Stimulated activated CD4-positive, alpha-beta T cell treated with anti-CD3 and anti-CD28 coated beads, TNF-alpha, amount 100 ng/mL, for 1 hour (primary cell): ENCODE measurements around the gene ADPRHL1.

Experiments used
- DNase-seq, 3 donors: peaks; one replicate each; pipeline ENCODE4 v3.0.0-alpha.2; 2020; ENCODE audit warnings: low read depth in 3 of 3, low spot score in 1 of 3

ADPRHL1 gene

DNA sequence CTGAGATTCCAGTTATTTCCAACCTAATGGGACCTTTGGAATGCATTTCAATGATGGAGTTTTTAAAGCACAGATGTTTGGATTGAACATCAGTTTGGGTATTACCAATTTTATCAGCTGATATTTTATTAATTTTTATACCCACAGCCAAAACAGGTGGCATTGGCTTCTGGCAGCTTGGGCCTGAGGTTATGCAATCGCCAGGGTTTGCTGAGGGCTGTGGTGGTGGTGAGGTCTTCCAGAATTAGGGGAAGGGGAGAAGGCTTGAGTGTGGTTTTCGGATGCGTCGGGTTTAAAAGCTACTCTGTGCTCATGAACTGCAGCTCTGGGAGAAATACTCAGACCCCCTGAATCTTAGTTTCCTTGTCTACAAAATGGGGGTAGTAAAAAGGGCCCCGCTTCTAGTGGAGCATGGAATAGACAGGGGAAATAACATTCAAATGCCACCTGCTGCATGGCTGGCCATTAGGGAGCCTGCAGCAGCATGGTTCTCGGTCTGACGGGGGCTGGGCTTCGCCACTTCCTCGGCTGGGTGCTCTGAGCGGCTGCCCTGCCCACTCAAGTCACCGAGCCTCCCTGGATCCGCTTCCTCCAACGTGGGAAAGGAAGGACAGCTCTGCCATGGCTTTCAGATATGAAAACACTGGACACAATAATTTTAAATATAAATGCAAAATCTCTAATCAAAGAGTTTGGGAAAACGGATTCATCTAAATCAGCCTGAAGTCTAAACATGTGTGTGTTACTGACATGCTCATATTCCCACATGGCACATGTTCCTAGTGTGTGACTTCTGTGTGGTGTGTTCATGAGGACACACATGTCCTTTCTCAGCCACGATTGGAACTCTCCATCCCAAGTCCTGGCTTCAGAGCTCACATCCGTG, 35.2 kb downstream of the ADPRHL1 start:
- no peak for DNase-seq

- DNase-seq = no peak
Measured at GRCh38 chr13:113417008-113417751, 36.1 kb downstream of the ADPRHL1 start.

GRCh38 chr13:113415825-113416224, 37.5 kb downstream of the ADPRHL1 start:
- DNase-seq = no peak

GRCh38 chr13:113415032-113415431, 38.3 kb downstream of the ADPRHL1 start:
- DNase-seq = no peak

- DNase-seq = no peak
Measured at GRCh38 chr13:113414335-113414734, 39.0 kb downstream of the ADPRHL1 start.

DNA sequence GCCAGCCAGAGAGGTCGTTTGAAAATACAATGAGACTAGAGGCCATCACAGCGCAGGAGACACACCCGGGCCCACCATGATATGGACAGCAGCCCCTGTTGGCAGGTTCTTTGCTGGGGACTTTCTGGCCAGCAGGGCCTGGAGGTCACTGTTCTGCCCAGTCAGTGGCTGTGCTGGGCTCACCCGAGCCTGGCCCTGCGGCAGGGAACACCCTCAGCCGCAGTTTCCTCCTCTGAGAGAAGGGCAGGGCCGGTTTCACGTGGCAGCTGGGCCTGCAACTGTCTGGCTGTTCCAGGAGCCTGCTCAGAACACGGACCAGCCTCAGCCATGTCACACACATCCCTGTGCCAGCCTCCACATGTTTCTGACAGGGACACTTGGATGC, 39.4 kb downstream of the ADPRHL1 start:
- no peak for DNase-seq

DNA sequence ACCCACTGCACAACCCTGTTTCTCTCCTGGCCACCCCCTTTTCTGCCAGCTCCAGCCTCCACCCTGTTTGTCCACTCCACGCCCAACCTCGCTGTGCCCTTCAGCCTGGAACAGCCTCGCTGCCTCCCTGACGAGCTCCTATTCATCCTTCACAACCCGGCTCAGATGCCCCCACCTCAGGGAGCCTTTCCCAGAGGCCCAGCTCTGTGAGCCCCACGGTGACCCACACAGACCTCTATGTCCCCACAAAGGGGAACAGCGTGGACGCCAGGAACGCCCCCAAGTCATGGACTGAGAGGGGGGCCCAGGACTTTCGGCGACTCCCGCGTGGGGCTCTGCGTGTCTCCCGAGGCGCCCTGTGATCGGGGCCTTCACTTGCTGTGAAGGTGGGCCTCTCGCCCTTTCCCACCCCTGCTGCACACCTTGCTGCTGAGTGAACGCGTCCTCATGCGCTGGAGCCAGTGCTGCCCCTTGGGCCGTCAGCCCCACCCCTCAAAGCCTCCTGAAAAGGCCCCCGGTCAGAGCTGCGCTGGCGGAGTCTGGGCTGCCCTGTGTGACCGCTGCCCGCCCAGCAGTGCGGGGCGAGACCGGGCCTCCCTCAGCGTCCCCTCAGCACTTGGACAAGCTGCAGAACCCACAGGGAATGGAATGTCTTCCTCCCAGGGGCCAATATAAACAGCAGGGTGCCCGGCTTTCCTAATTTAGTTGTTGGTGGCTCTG, 40.0 kb downstream of the ADPRHL1 start:
- DNase-seq = no peak

- no peak for DNase-seq
Measured at GRCh38 chr13:113412440-113412839, 40.8 kb downstream of the ADPRHL1 start.

GRCh38 chr13:113411216-113412023, 41.9 kb downstream of the ADPRHL1 start:
- DNase-seq = no peak

GRCh38 chr13:113410472-113411201, 42.7 kb downstream of the ADPRHL1 start:
- no peak for DNase-seq

GRCh38 chr13:113408562-113408961, 44.7 kb downstream of the ADPRHL1 start:
- no peak for DNase-seq

- no peak for DNase-seq
Measured at GRCh38 chr13:113407531-113408393, 45.5 kb downstream of the ADPRHL1 start.

DNA sequence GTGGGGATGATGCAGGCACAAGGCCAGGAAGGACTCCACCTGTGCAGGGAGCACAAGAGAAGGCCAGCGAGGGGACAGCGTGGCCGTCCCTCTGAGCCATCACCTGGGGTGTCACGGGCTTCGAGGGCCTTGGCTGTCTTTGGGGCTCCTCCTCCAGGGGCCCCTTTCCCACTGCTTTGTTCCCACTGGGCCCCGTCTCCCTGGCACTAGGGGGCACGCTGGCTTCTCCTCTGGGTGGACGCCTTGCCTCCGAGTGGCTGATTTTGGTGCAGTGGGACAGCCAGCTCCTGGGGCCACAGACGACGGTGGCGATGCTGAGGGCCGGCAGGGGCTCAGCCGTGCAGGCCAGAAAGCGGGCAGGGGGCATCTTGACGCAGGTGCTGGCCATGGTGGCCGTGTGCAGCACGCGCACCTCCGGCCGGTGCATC, 46.2 kb downstream of the ADPRHL1 start:
- DNase-seq = no peak

GRCh38 chr13:113406321-113407102, 46.8 kb downstream of the ADPRHL1 start:
- no peak for DNase-seq

GRCh38 chr13:113405481-113406300, 47.6 kb downstream of the ADPRHL1 start:
- no peak for DNase-seq

DNA sequence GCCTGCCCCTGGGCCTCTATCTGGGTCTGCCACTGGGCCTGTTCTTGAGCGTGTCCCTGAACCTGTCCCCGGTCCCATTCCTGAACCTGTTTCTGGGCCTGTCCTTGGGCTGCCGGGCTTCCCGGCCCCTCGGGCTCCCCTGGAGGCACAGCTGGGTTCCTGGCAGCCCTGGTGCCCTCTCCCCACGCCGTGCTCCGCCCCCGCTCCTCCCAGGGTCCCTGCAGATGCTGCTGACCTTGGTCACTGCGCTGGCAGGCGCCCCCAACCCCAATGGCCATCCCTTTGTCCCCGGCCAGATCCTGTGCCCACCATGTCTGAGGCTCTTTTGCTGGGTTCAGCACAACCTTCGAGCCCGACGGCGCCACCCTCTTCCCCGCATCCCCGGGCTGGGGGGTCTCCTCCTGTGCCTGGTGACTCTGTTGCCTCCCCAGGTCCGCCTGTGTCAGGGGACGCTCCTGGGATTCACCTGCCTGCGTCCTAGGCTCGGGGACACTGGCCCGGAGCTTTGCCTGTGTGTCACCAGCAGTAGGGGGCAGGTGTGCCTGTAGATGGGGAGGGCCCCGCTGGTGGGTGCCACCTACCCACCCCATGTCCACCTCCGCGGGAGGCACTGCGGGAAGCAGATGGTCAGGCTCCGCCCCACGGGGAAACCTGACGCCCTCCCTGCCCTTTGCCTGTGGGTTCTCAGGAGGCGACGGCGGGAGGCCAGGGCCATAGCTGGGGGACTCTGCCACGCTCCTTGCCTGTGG, 48.4 kb downstream of the ADPRHL1 start:
- no peak for DNase-seq

DNA sequence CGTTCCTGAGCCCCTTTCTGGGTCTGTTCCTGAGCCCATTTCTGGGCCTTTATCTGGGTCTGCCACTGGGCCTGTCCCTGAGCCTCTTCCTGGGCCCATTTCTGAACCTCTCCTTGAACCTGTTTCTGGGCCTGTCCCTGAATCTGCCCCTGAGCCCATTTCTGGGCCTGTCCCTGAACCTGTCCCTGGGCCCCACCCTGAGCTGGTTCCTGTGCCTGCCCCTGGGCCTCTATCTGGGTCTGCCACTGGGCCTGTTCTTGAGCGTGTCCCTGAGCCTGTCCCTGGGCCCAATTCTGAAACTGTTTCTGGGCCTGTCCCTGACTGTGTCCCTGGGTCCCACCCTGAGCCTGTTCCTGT, 48.9 kb downstream of the ADPRHL1 start:
- no peak for DNase-seq
